GM12878 (cell line): ENCODE data around the gene SSMEM1. TPM values are rescaled to one million over a fixed set of nuclear protein-coding genes. Genes with fewer than 3 reads are reported as not detected.

ENCODE experiments used
- ATAC-seq: fragments of 200-7000 bp; cut with Tn5 transposase; 3 replicates; pipeline ENCODE4 v1.9.1; 2020; ENCODE audit warnings: mild to moderate bottlenecking, moderate library complexity
- BruUV-seq: library from RNA; stranded (reverse); fragments of 400-500 nt; replicated peaks from 2 replicates; lab custom pipeline; 2021; lab: Mats Ljungman, UMichigan
- CTCF ChIA-PET: fragments of 300-600 bp; sonication (Branson Sonifier 250); formaldehyde crosslinking; extraction: SDS; loops from one replicate; lab custom pipeline; 2021; ENCODE audit warnings: inconsistent platforms; lab: Yijun Ruan, JAX
- POLR2A ChIA-PET: fragments of 350-600 bp; formaldehyde crosslinking; extraction: SDS; loops from one replicate; lab custom pipeline; 2021; ENCODE audit warnings: inconsistent platforms; lab: Charles Lee
- RAD21 ChIA-PET: fragments of 300-600 bp; sonication (Branson Sonifier 250); formaldehyde crosslinking; loops from one replicate; lab custom pipeline; 2023; ENCODE audit warnings: antibody characterized with exemption; ENCODE audit not compliant: unreplicated experiment; lab: Charles Lee
- SMC1A ChIA-PET: fragments of 300-600 bp; sonication (Branson Sonifier 250); formaldehyde crosslinking; loops from one replicate; lab custom pipeline; 2023; ENCODE audit not compliant: unreplicated experiment, uncharacterized antibody; lab: Charles Lee
- DNase-seq: peaks from one replicate; pipeline ENCODE4 v3.0.0-alpha.2; 2011; ENCODE audit warnings: low read depth, low spot score
- FAIRE-seq: peaks from 3 replicates; lab custom pipeline; 2011; peaks lifted over from hg19 to GRCh38; lab: Jason Lieb, UNC
- H2AFZ ChIP-seq: 2 replicates; pipeline ENCODE4 v1.6.0; 2011; ENCODE audit warnings: low read depth, low read length, control low read depth; ENCODE audit not compliant: control insufficient read depth
- H3K27ac ChIP-seq: 2 replicates; pipeline ENCODE4 v1.5.1; 2011; ENCODE audit warnings: control low read depth; ENCODE audit not compliant: control insufficient read depth, insufficient read depth
- H3K27me3 ChIP-seq, 2 experiments: replicated peaks in 1 of 2; 2 replicates each; pipeline versions ENCODE4 v1.6.0 to v1.6.1; 2011; ENCODE audit warnings: low read length in 1 of 2; ENCODE audit not compliant: control insufficient read depth in 2 of 2, insufficient read depth in 2 of 2
- H3K36me3 ChIP-seq, 2 experiments: 2 replicates each; pipeline ENCODE4 v1.5.1; 2011; ENCODE audit warnings: low read length in 1 of 2; ENCODE audit not compliant: control insufficient read depth in 2 of 2, insufficient read depth in 2 of 2
- H3K4me1 ChIP-seq: 2 replicates; pipeline ENCODE4 v1.6.1; 2011; ENCODE audit warnings: mild to moderate bottlenecking, low read length, moderate library complexity, mixed read lengths; ENCODE audit not compliant: control insufficient read depth, insufficient read depth
- H3K4me2 ChIP-seq: 2 replicates; pipeline ENCODE4 v1.6.0; 2011; ENCODE audit warnings: control low read depth; ENCODE audit not compliant: control insufficient read depth, insufficient read depth
- H3K4me3 ChIP-seq: fragments of 200-600 bp; sonication (generic); 2 replicates; pipeline ENCODE4 v1.5.1; 2016
- H3K79me2 ChIP-seq: 2 replicates; pipeline ENCODE4 v1.6.0; 2011; ENCODE audit warnings: low read length; ENCODE audit not compliant: control insufficient read depth, insufficient read depth
- H3K9ac ChIP-seq: 2 replicates; pipeline ENCODE4 v1.8.0; 2011; ENCODE audit warnings: low read length, control low read depth, mixed read lengths; ENCODE audit not compliant: control insufficient read depth, insufficient read depth
- H3K9me3 ChIP-seq: replicated peaks from 3 replicates; pipeline ENCODE4 v1.5.1; 2011; ENCODE audit warnings: mild to moderate bottlenecking, low read length; ENCODE audit not compliant: control insufficient read depth, insufficient read depth
- H4K20me1 ChIP-seq: 2 replicates; pipeline ENCODE4 v1.6.0; 2011; ENCODE audit not compliant: control insufficient read depth, insufficient read depth
- ASH2L ChIP-seq: fragments of 300-600, 200-600 bp; sonication (generic); IDR thresholded peaks from 2 replicates; pipeline ENCODE4 v1.6.1; 2017; ENCODE audit warnings: low read depth, mild to moderate bottlenecking, borderline replicate concordance
- BRCA1 ChIP-seq: IDR thresholded peaks from 2 replicates; pipeline ENCODE4 v1.6.1; 2011; ENCODE audit warnings: low read depth, low read length, improper control_type of control experiment
- CBX5 ChIP-seq: sonication (generic); IDR thresholded peaks from 2 replicates; pipeline ENCODE4 v1.6.1; 2016; ENCODE audit warnings: low read depth, moderate library complexity, mild to moderate bottlenecking, inconsistent platforms
- CTCF ChIP-seq, 3 experiments: IDR thresholded peaks in 2 of 3; conservative IDR thresholded peaks in 1 of 3; 2 replicates each; pipeline ENCODE4 v1.5.1; 2011; ENCODE audit warnings: low read depth in 3 of 3, low read length in 3 of 3, mild to moderate bottlenecking in 3 of 3, control low read depth in 2 of 3, moderate library complexity in 2 of 3, inconsistent platforms in 1 of 3, mixed read lengths in 1 of 3; ENCODE audit not compliant: control insufficient read depth in 2 of 3, insufficient read depth in 1 of 3; ENCODE audit errors: extremely low read depth in 1 of 3
- ETV6 ChIP-seq, 2 experiments: fragments of 450-650 bp in 1 of 2; IDR thresholded peaks in 1 of 2; conservative IDR thresholded peaks in 1 of 2; 2 replicates each; pipeline ENCODE4 v1.6.1; 2014; ENCODE audit warnings: antibody characterized with exemption in 1 of 2, borderline replicate concordance in 1 of 2, low read depth in 1 of 2, mild to moderate bottlenecking in 1 of 2, moderate library complexity in 1 of 2
- FOXM1 ChIP-seq: IDR thresholded peaks from 2 replicates; pipeline ENCODE4 v1.6.1; 2012; ENCODE audit warnings: low read depth, mild to moderate bottlenecking, inconsistent platforms, low read length, moderate library complexity
- IRF4 ChIP-seq: IDR thresholded peaks from 2 replicates; pipeline ENCODE4 v1.6.1; 2011; ENCODE audit warnings: low read depth, low read length
- IRF5 ChIP-seq: fragments of 450-650 bp; IDR thresholded peaks from 2 replicates; pipeline ENCODE4 v1.6.1; 2017; ENCODE audit warnings: borderline replicate concordance
- NR2F1 ChIP-seq: fragments of 450-650 bp; conservative IDR thresholded peaks from 2 replicates; pipeline ENCODE4 v1.6.1; 2017; ENCODE audit warnings: mild to moderate bottlenecking
- PRDM15 ChIP-seq: fragments of 450-650 bp; formaldehyde crosslinking; IDR thresholded peaks from 2 replicates; pipeline ENCODE4 v1.4.0; 2020; ENCODE audit warnings: mild to moderate bottlenecking, moderate library complexity
- RAD21 ChIP-seq: IDR thresholded peaks from 2 replicates; pipeline ENCODE4 v1.6.1; 2011; ENCODE audit warnings: mild to moderate bottlenecking, low read depth, low read length, moderate library complexity; ENCODE audit not compliant: insufficient read depth
- RBBP5 ChIP-seq: fragments of 200-600 bp; sonication (generic); conservative IDR thresholded peaks from 2 replicates; pipeline ENCODE4 v1.6.1; 2016
- SMC3 ChIP-seq: IDR thresholded peaks from 2 replicates; pipeline ENCODE4 v1.6.1; 2011; ENCODE audit warnings: low read length, improper control_type of control experiment, borderline replicate concordance
- YY1 ChIP-seq: IDR thresholded peaks from 2 replicates; pipeline ENCODE4 v1.6.1; 2011; ENCODE audit warnings: low read depth, mild to moderate bottlenecking, low read length
- ZBED1 ChIP-seq: IDR thresholded peaks from 2 replicates; pipeline ENCODE4 v1.6.1; 2016; ENCODE audit warnings: borderline replicate concordance
- ZNF217 ChIP-seq: fragments of 450-650 bp; IDR thresholded peaks from 2 replicates; pipeline ENCODE4 v1.6.1; 2017; ENCODE audit warnings: antibody characterized with exemption, mild to moderate bottlenecking
- WGBS: methylation state at CpG from one replicate; pipeline ENCODE4 v1.1.6; 2016; ENCODE audit warnings: low lambda C conversion rate; ENCODE audit not compliant: insufficient replicate concordance, insufficient coverage; ENCODE audit errors: missing lambda C conversion rate; 5-methylcytosine and 5-hydroxymethylcytosine counted together
- in situ Hi-C: fragments of 300-500 bp; cut with MboI; formaldehyde crosslinking; loops from 9 replicates; pipeline ENCODE4 v1.14.3; 2018; ENCODE audit warnings: mixed read lengths
- intact Hi-C: fragments of 100-400 bp; cut with micrococcal nuclease; formaldehyde crosslinking; loops from one replicate; pipeline ENCODE4 v1.14.2; 2022; ENCODE audit not compliant: unreplicated experiment
- polyA plus RNA-seq, 11 experiments: library from polyadenylated mRNA; depleted of rRNA in 4 of 11; unstranded in 6 of 11; stranded (reverse) in 5 of 11; fragments of >200 nt; fragmentation: Nextera tagmentation in 4 of 11; fragmentation: Illumina TruSeq in 1 of 11; extraction: Ambion mirVana in 4 of 11; extraction: Trizol in 1 of 11; gene quantifications; 1 replicate in 1 of 11; 2 replicates in 10 of 11; pipeline versions ENCODE4 v1.2.1 to v1.2.3, GENCODE V29; 2011 to 2016; ENCODE audit warnings: inconsistent platforms in 2 of 11, missing spikeins in 2 of 11, low read depth in 1 of 11
- total RNA-seq, 4 experiments: library from RNA; depleted of rRNA in 3 of 4; stranded (reverse); fragments of >200 nt in 3 of 4; fragmentation: Illumina TruSeq in 1 of 4; extraction: Trizol in 1 of 4; gene quantifications; 2 replicates each; pipeline versions ENCODE4 v1.2.1 to v1.2.3, GENCODE V29; 2013 to 2021

The SSMEM1 gene
- total and polyA plus RNA-seq, 10 of the 15 experiments (the other 5 are each of a cell fraction or from before 2014, with no cell fraction given) = not detected

GRCh38 chr7:130242198-130243014 lies 34.7 kb downstream of the SSMEM1 start:
- ChIA-PET CTCF (interaction anchor here (0.7 to 7.3 kb wide), 26 partner anchors 13 to 636 kb away, joined by 3 to 62 read pairs (median 4); no protein-coding TSS in a partner anchor), SMC1A (interaction anchor here (0.7 to 1.9 kb wide), 18 partner anchors 9 to 516 kb away, joined by 3 to 16 read pairs (median 4); partner anchors contain the start of gene KLHDC10), RAD21 (interaction anchor here (0.9 to 4.4 kb wide), 4 partner anchors 171 to 516 kb away, joined by 3 to 32 read pairs (median 7); no protein-coding TSS in a partner anchor), POLR2A (no interaction called here)
- peak; percentile 99 for ATAC-seq
- in situ Hi-C loops (no loop called here), intact Hi-C loops (loop anchor here (1.0 to 5.0 kb wide), 10 partner anchors 12 to 590 kb away; partner anchors contain the start of gene MEST)
- FAIRE-seq = peak; percentile 92
- Histone ChIP-seq H4K20me1 (no peaks in the 10 kb centered on the region), H3K27me3 (no peaks in the 10 kb centered on the region), H3K9ac (no peak overlapping the region), H3K36me3 (no peaks in the 10 kb centered on the region), H2AFZ (no peak overlapping the region; the same call in 1 of the 2 replicates), H3K4me1 (no peaks in the 10 kb centered on the region), H3K4me3 (no peak overlapping the region), H3K27ac (no peak overlapping the region), H3K4me2 (no peak overlapping the region), H3K79me2 (no peaks in the 10 kb centered on the region), H3K9me3 (no peaks in the 10 kb centered on the region)
- WGBS = 37% methylated on average over 5 of the region's 5 CpGs
- peak; percentile 17 for DNase-seq
- BruUV-seq = no TSS peak
- no peak for TF ChIP-seq BRCA1
- TF ChIP-seq PRDM15 (CRISPR knock-in tag) = no peak
- 0 out of 2 replicates have a peak, but pooled peaks have one; percentile 36 for TF ChIP-seq IRF4
- peak; percentile 96 for TF ChIP-seq RAD21
- TF ChIP-seq CBX5 = peak; percentile 62; the same call in 1 of the 2 replicates
- TF ChIP-seq CTCF (IDR thresholded peaks at IDR 0.05 in 2 of 3, conservative IDR thresholded peaks at IDR 0.05 in 1 of 3; ENCODE audit: control insufficient read depth in 2 of 3, extremely low read depth in 1 of 3, insufficient read depth in 1 of 3, low read depth in 3 of 3, low read length in 3 of 3) = peak; percentile 77 to 94 (median 85)
- no peak for TF ChIP-seq NR2F1
- peak; percentile 92 for TF ChIP-seq SMC3
- TF ChIP-seq FOXM1 = 0 out of 2 replicates have a peak, but pooled peaks have one; percentile 24
- TF ChIP-seq YY1 = peak; percentile 76
- no peak for TF ChIP-seq RBBP5
- no peak for TF ChIP-seq ZNF217
- TF ChIP-seq ETV6 (conservative IDR thresholded peaks at IDR 0.05 in 1 of 2, IDR thresholded peaks at IDR 0.05 in 1 of 2; ENCODE audit: borderline replicate concordance in 1 of 2, low read depth in 1 of 2) = no peak
- no peak for TF ChIP-seq ASH2L
- TF ChIP-seq IRF5 = no peak
- TF ChIP-seq ZBED1 = no peak
